Measurements from ENCODE around the gene RGS14.

DNA sequence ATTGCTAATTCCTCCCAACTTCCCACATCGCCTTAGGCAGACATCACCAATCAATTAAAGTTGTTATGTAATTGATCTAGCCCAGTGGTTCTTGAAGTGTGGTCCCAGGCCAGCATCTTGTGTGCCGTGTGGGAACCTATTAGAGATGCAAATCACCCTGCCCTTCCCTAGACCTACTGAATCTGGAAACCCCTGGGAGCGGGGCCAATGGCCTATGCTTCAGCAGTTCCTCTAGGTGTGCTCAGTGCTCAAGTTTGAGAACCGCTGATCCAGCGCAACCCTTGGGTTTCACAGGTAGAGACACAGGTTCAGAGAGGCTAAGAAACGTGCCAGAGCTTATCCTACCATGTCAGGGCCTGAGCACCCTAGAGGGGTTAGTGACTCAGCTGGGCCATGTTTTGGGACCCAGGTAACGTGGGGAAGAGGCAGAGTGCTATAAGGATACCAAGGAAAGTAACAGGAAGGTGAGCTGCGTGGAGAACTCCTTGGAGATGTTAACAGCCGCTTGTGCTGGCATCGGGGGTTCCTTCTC is 30.9 kb downstream of the RGS14 start:
- no peak for TF ChIP-seq POLR2AphosphoS5 (IDR thresholded peaks at IDR 0.05; ENCODE audit: borderline replicate concordance, low read depth, low read length)
- TF ChIP-seq EZH2 (IDR thresholded peaks at IDR 0.05), result no peak
- TF ChIP-seq FOXP2 (optimal IDR thresholded peaks at IDR 0.05; ENCODE audit: control extremely low read depth, extremely low read length, insufficient read depth), result no peak
